ENCODE measurements around the gene PCDHA6.

- TF ChIP-seq CTCF (IDR thresholded peaks at IDR 0.05) (no peak), POLR2A (IDR thresholded peaks at IDR 0.05) (no peak)
Observed at GRCh38 chr5:140840978-140841962, 13.5 kb downstream of the PCDHA6 start, which contains the start of gene PCDHA8.

Data from lower leg skin (tissue), 3 donors.